H1 (cell line): ENCODE data around the gene GNAT2. TPM values are rescaled to one million over a fixed set of nuclear protein-coding genes. Genes with fewer than 3 reads are reported as not detected.

Experiments used
- CTCF ChIA-PET: fragments of 300-600 bp; sonication (Branson Sonifier 250); formaldehyde crosslinking; loops from one replicate; lab custom pipeline; 2021; ENCODE audit not compliant: partially characterized antibody; lab: Charles Lee
- POLR2A ChIA-PET: fragments of 300-600 bp; sonication (Branson Sonifier 250); formaldehyde crosslinking; loops from one replicate; lab custom pipeline; 2021; ENCODE audit warnings: inconsistent platforms; ENCODE audit not compliant: partially characterized antibody; lab: Charles Lee
- DNase-seq, 2 experiments: peaks; one replicate each; pipeline versions ENCODE4 v3.0.0 to v3.0.0-alpha.2; 2010 to 2022; ENCODE audit warnings: low spot score in 2 of 2, low read depth in 1 of 2, mixed read lengths in 1 of 2
- FAIRE-seq: peaks from 2 replicates; lab custom pipeline; 2011; peaks lifted over from hg19 to GRCh38; lab: Jason Lieb, UNC
- H2AFZ ChIP-seq: 2 replicates; pipeline ENCODE4 v1.8.1; 2012; ENCODE audit warnings: low read length, inconsistent platforms
- H2AK5ac ChIP-seq: 2 replicates; pipeline ENCODE4 v1.6.1; 2013; ENCODE audit warnings: low read depth, low read length
- H2BK120ac ChIP-seq: replicated peaks from 2 replicates; pipeline ENCODE3; 2013; ENCODE audit warnings: low read depth, low read length, inconsistent platforms
- H2BK12ac ChIP-seq: 2 replicates; pipeline ENCODE4 v1.6.1; 2013; ENCODE audit warnings: low read depth, low read length
- H2BK15ac ChIP-seq: 2 replicates; pipeline ENCODE4 v1.6.1; 2013; ENCODE audit warnings: low read length
- H2BK20ac ChIP-seq: 2 replicates; pipeline ENCODE4 v1.6.1; 2013; ENCODE audit warnings: low read length
- H2BK5ac ChIP-seq: 2 replicates; pipeline ENCODE4 v1.6.1; 2013; ENCODE audit warnings: low read depth, low read length
- H3K14ac ChIP-seq: 2 replicates; pipeline ENCODE4 v1.6.1; 2013; ENCODE audit warnings: inconsistent platforms; ENCODE audit not compliant: insufficient read length
- H3K18ac ChIP-seq: 2 replicates; pipeline ENCODE4 v1.6.1; 2013; ENCODE audit warnings: low read length; ENCODE audit errors: extremely low read depth
- H3K23ac ChIP-seq: 2 replicates; pipeline ENCODE4 v1.6.1; 2013; ENCODE audit warnings: inconsistent platforms; ENCODE audit not compliant: insufficient read length
- H3K23me2 ChIP-seq: 2 replicates; pipeline ENCODE4 v1.6.1; 2013; ENCODE audit warnings: low read depth, low read length
- H3K27ac ChIP-seq: 2 replicates; pipeline ENCODE4 v1.6.1; 2011; ENCODE audit warnings: low read depth, low read length, inconsistent platforms
- H3K27me3 ChIP-seq, 4 experiments: replicated peaks in 1 of 4; 1 replicate in 1 of 4; 2 replicates in 3 of 4; pipeline versions ENCODE4 v1.6.1 to v1.8.1; 2011 to 2013; ENCODE audit warnings: low read length in 3 of 4, mild to moderate bottlenecking in 3 of 4, inconsistent platforms in 2 of 4, mixed read lengths in 2 of 4, moderate library complexity in 1 of 4; ENCODE audit not compliant: control insufficient read depth in 3 of 4, insufficient read depth in 3 of 4; ENCODE audit errors: extremely low read depth in 1 of 4
- H3K36me3 ChIP-seq, 4 experiments: 2 replicates each; pipeline versions ENCODE4 v1.6.1 to v1.8.1; 2011 to 2013; ENCODE audit warnings: mild to moderate bottlenecking in 4 of 4, low read length in 3 of 4, moderate library complexity in 2 of 4, control low read depth in 1 of 4, inconsistent platforms in 1 of 4; ENCODE audit not compliant: insufficient read depth in 4 of 4, control insufficient read depth in 2 of 4
- H3K4ac ChIP-seq: replicated peaks from 2 replicates; pipeline ENCODE3; 2013; ENCODE audit warnings: low read length, low read depth, mixed read lengths, inconsistent platforms; ENCODE audit not compliant: insufficient read length
- H3K4me1 ChIP-seq, 4 experiments: replicated peaks in 1 of 4; 1 replicate in 1 of 4; 2 replicates in 3 of 4; pipeline versions ENCODE4 v1.6.1 to v1.8.1; 2011 to 2013; ENCODE audit warnings: low read length in 3 of 4, inconsistent platforms in 2 of 4, mixed read lengths in 1 of 4; ENCODE audit not compliant: insufficient read depth in 4 of 4, control insufficient read depth in 3 of 4
- H3K4me2 ChIP-seq, 2 experiments: 2 replicates each; pipeline versions ENCODE4 v1.6.1 to v1.8.1; 2011 to 2013; ENCODE audit warnings: low read depth in 2 of 2, low read length in 2 of 2, control low read depth in 1 of 2, inconsistent platforms in 1 of 2, mild to moderate bottlenecking in 1 of 2; ENCODE audit not compliant: insufficient read depth in 1 of 2
- H3K4me3 ChIP-seq, 4 experiments: fragments of 200-600, 300-600 bp in 1 of 4; sonication (generic), shearing (Covaris generic), sonication (Bioruptor Twin) in 1 of 4; 2 replicates each; pipeline versions ENCODE4 v1.5.1 to v1.8.1; 2011 to 2016; ENCODE audit warnings: low read length in 4 of 4, low read depth in 3 of 4, control low read depth in 2 of 4, inconsistent platforms in 2 of 4, mild to moderate bottlenecking in 2 of 4, mixed read lengths in 1 of 4, moderate library complexity in 1 of 4; ENCODE audit not compliant: insufficient read depth in 2 of 4; ENCODE audit errors: extremely low read depth in 1 of 4
- H3K56ac ChIP-seq: replicated peaks from 2 replicates; pipeline ENCODE3; 2013; ENCODE audit warnings: low read depth, mild to moderate bottlenecking, mixed read lengths, low read length, inconsistent platforms; ENCODE audit not compliant: insufficient read length
- H3K79me1 ChIP-seq: 2 replicates; pipeline ENCODE4 v1.6.1; 2013; ENCODE audit warnings: low read depth, low read length, control low read depth
- H3K79me2 ChIP-seq, 2 experiments: 2 replicates each; pipeline versions ENCODE4 v1.6.1 to v1.8.1; 2012 to 2013; ENCODE audit warnings: low read length in 2 of 2, mild to moderate bottlenecking in 2 of 2, inconsistent platforms in 1 of 2; ENCODE audit not compliant: insufficient read depth in 2 of 2, control insufficient read depth in 1 of 2
- H3K9ac ChIP-seq, 4 experiments: replicated peaks in 1 of 4; 1 replicate in 1 of 4; 2 replicates in 3 of 4; pipeline versions ENCODE4 v1.6.1 to v1.8.1; 2011 to 2013; ENCODE audit warnings: low read depth in 3 of 4, low read length in 3 of 4, control low read depth in 2 of 4, mild to moderate bottlenecking in 2 of 4, moderate library complexity in 2 of 4, inconsistent platforms in 1 of 4; ENCODE audit errors: extremely low read depth in 1 of 4
- H3K9me3 ChIP-seq, 2 experiments: 2 replicates each; pipeline versions ENCODE4 v1.6.1 to v1.8.1; 2012 to 2013; ENCODE audit warnings: mild to moderate bottlenecking in 2 of 2, moderate library complexity in 2 of 2, control low read depth in 1 of 2, inconsistent platforms in 1 of 2, low read depth in 1 of 2, low read length in 1 of 2, mixed read lengths in 1 of 2; ENCODE audit not compliant: insufficient read depth in 2 of 2
- H4K20me1 ChIP-seq, 2 experiments: replicated peaks in 1 of 2; 2 replicates each; pipeline versions ENCODE3 to v1.8.1; 2011 to 2013; ENCODE audit warnings: inconsistent platforms in 2 of 2, low read length in 2 of 2, mild to moderate bottlenecking in 1 of 2; ENCODE audit not compliant: insufficient read depth in 2 of 2, control insufficient read depth in 1 of 2
- H4K5ac ChIP-seq: 2 replicates; pipeline ENCODE4 v1.6.1; 2013; ENCODE audit warnings: low read length, low read depth, mixed read lengths, inconsistent platforms; ENCODE audit not compliant: insufficient read length
- H4K8ac ChIP-seq: 2 replicates; pipeline ENCODE4 v1.8.0; 2013; ENCODE audit warnings: mild to moderate bottlenecking, moderate library complexity, low read length, inconsistent platforms; ENCODE audit not compliant: insufficient read depth; ENCODE audit errors: extremely low read depth
- H4K91ac ChIP-seq: replicated peaks from 2 replicates; pipeline ENCODE3; 2013; ENCODE audit warnings: low read length, mixed read lengths, inconsistent platforms; ENCODE audit not compliant: insufficient read length
- ASH2L ChIP-seq: fragments of 200-600, 300-600 bp; sonication (generic); IDR thresholded peaks from one replicate; pipeline ENCODE4 v1.7.1; 2017; ENCODE audit warnings: low read length
- CEBPB ChIP-seq: IDR thresholded peaks from 2 replicates; pipeline ENCODE4 v1.6.1; 2012; ENCODE audit warnings: low read depth, low read length
- POLR2AphosphoS5 ChIP-seq: IDR thresholded peaks from 2 replicates; pipeline ENCODE4 v1.6.1; 2011; ENCODE audit warnings: low read depth, low read length
- RAD21 ChIP-seq, 2 experiments: IDR thresholded peaks in 1 of 2; conservative IDR thresholded peaks in 1 of 2; 2 replicates each; pipeline ENCODE4 v1.6.1; 2011; ENCODE audit warnings: low read depth in 2 of 2, low read length in 2 of 2, improper control_type of control experiment in 1 of 2, inconsistent platforms in 1 of 2, mild to moderate bottlenecking in 1 of 2, moderate library complexity in 1 of 2
- SRF ChIP-seq: IDR thresholded peaks from 2 replicates; pipeline ENCODE4 v1.6.1; 2011; ENCODE audit warnings: mild to moderate bottlenecking, low read depth, low read length, moderate library complexity
- SUZ12 ChIP-seq: fragments of 200-600 bp; sonication (generic); IDR thresholded peaks from 2 replicates; pipeline ENCODE4 v1.6.1; 2012; ENCODE audit warnings: mild to moderate bottlenecking, inconsistent platforms, low read length, moderate library complexity, mixed read lengths
- TCF12 ChIP-seq: IDR thresholded peaks from 2 replicates; pipeline ENCODE4 v1.6.1; 2011; ENCODE audit warnings: low read depth, mild to moderate bottlenecking, low read length
- ZNF274 ChIP-seq: IDR thresholded peaks from 2 replicates; pipeline ENCODE4 v1.7.0; 2012; ENCODE audit warnings: low read length, borderline replicate concordance; ENCODE audit errors: extremely low read depth
- polyA plus RNA-seq, 7 experiments: library from polyadenylated mRNA; depleted of rRNA in 3 of 7; stranded (reverse) in 5 of 7; unstranded in 2 of 7; fragments of >200 nt in 5 of 7; fragments of 200-250 nt in 2 of 7; gene quantifications; 1 replicate in 5 of 7; 2 replicates in 1 of 7; 4 replicates in 1 of 7; pipeline versions ENCODE4 v1.2.1 to v1.2.3, GENCODE V29; 2011 to 2013; ENCODE audit warnings: missing spikeins in 2 of 7, mixed read lengths in 2 of 7
- total RNA-seq: library from RNA; stranded (reverse); fragmentation: NEBNext Ultra II Directional; extraction: Animal tissue kit (Norgen Biotek cat#: 25700); gene quantifications from 2 replicates; pipeline ENCODE4 v1.2.1, GENCODE V29; 2021
- TF ChIP-seq, protein P1 (sequence below): IDR thresholded peaks from 2 replicates; pipeline ENCODE4 v1.6.1; 2012; ENCODE audit warnings: low read length, inconsistent platforms
- TF ChIP-seq, protein P2 (sequence below): IDR thresholded peaks from 2 replicates; pipeline ENCODE4 v1.6.1; 2011; ENCODE audit warnings: low read length, improper control_type of control experiment

The GNAT2 gene
- total and polyA plus RNA-seq, 2 of the 8 experiments (the other 6 are each of a cell fraction or from before 2014, with no cell fraction given) = 0.05 TPM; not detected in 1

DNA sequence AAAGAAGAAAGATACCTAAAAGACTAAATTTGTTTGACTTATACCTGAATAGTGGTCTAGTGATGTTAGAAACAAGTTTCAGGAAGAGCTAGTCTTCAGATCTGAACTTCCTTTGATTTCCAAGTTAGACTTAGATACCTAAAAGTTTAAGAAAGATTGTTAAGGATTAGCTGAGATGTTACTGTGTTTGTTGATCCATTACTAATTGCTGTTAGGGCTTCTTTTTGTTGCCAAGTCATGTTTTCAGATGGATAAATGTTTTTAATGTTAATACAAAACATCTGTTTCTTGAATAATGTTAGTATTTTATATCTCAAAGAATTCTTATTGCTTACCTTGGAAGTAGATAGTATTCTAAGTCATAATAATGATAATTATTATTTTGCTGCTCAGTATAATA is 59.4 kb downstream of the GNAT2 start:
- H3K79me1 ChIP-seq = peaks cover 7% of the 10 kb centered on the region; the same call in 1 of the 2 replicates
- H3K4ac ChIP-seq = no peak overlapping the region
- no peaks in the 10 kb centered on the region for H3K23me2 ChIP-seq
- H3K9ac ChIP-seq = no peak overlapping the region
- no peak overlapping the region for H2BK20ac ChIP-seq
- DNase-seq (no peak), FAIRE-seq (no peak)
- H4K5ac ChIP-seq = no peak overlapping the region
- H2AFZ ChIP-seq = no peak overlapping the region
- H3K4me2 ChIP-seq = no peak overlapping the region
- peaks cover 23 to 98% of the 10 kb centered on the region in 2 experiments for H3K79me2 ChIP-seq
- ChIA-PET POLR2A (interaction anchor here (1.2 to 2.0 kb wide), 2 partner anchors 9 to 11 kb away, joined by 3 to 13 read pairs; partner anchors contain the start of gene GNAI3), CTCF (interaction anchor here (0.7 to 5.3 kb wide), 6 partner anchors 11 to 201 kb away, joined by 3 to 19 read pairs (median 8); partner anchors contain the start of gene GNAI3)
- H2BK15ac ChIP-seq = no peak overlapping the region
- no peak overlapping the region for H2AK5ac ChIP-seq
- no peak overlapping the region for H3K23ac ChIP-seq
- H3K36me3 ChIP-seq = no peaks in the 10 kb centered on the region
- no peak overlapping the region for H2BK5ac ChIP-seq
- TF ChIP-seq, protein P1, sequence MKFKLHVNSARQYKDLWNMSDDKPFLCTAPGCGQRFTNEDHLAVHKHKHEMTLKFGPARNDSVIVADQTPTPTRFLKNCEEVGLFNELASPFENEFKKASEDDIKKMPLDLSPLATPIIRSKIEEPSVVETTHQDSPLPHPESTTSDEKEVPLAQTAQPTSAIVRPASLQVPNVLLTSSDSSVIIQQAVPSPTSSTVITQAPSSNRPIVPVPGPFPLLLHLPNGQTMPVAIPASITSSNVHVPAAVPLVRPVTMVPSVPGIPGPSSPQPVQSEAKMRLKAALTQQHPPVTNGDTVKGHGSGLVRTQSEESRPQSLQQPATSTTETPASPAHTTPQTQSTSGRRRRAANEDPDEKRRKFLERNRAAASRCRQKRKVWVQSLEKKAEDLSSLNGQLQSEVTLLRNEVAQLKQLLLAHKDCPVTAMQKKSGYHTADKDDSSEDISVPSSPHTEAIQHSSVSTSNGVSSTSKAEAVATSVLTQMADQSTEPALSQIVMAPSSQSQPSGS = no peak
- TF ChIP-seq ASH2L (no peak), RAD21 (IDR thresholded peaks at IDR 0.05 in 1 of 2, conservative IDR thresholded peaks at IDR 0.05 in 1 of 2; ENCODE audit: low read depth in 2 of 2, low read length in 2 of 2) (no peak), POLR2AphosphoS5 (no peak), TCF12 (no peak), CEBPB (no peak), SUZ12 (no peak), ZNF274 (no peak), SRF (no peak)
- TF ChIP-seq, protein P2, sequence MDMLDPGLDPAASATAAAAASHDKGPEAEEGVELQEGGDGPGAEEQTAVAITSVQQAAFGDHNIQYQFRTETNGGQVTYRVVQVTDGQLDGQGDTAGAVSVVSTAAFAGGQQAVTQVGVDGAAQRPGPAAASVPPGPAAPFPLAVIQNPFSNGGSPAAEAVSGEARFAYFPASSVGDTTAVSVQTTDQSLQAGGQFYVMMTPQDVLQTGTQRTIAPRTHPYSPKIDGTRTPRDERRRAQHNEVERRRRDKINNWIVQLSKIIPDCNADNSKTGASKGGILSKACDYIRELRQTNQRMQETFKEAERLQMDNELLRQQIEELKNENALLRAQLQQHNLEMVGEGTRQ = no peak
- H3K14ac ChIP-seq = no peak overlapping the region
- peaks cover 2% of the 10 kb centered on the region in 2 experiments for H4K20me1 ChIP-seq
- H3K27me3 ChIP-seq = no peaks in the 10 kb centered on the region
- H3K27ac ChIP-seq = no peak overlapping the region
- H3K9me3 ChIP-seq = no peaks in the 10 kb centered on the region
- no peak overlapping the region for H2BK120ac ChIP-seq
- no peak overlapping the region for H3K4me3 ChIP-seq
- H2BK12ac ChIP-seq = no peak overlapping the region
- no peak overlapping the region for H3K56ac ChIP-seq
- no peak overlapping the region for H3K18ac ChIP-seq
- H4K8ac ChIP-seq = no peak overlapping the region
- peaks cover 0 to 12% (median 7%) of the 10 kb centered on the region in 4 experiments; a peak in 6 of 7 replicates for H3K4me1 ChIP-seq
- H4K91ac ChIP-seq = no peak overlapping the region
